ENCODE results near the gene PCNA. TPM values are rescaled to one million over a fixed set of nuclear protein-coding genes. Genes with fewer than 3 reads are reported as not detected.

PCNA gene
- total and polyA plus RNA-seq, 3 donors from 2014 or later, result 55.4 to 121 (median 65.0) TPM

DNA sequence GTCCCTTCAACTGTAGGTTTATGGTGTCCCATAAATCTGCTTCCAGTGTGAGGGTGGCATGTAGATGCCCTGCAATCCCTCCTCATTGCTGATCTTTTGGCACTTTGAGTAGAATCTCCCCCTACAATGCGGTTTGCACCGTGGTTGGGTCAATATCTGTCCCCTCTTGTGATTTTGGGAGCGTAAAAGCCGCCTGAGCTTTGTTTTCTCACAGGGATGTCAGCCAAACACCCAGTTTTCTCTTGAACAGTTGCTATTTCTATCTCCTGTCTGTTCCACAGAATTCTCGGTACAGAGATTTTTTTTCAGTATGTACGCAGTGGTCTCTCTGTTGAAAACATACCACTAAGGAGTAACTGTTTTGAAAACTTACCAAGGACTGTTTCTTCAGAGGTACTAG, 28.8 kb upstream of the PCNA start:
- peak overlapping the region in 1 of 2 donors; percentile 10 for H3K27ac ChIP-seq
- peaks cover 30% of the 10 kb centered on the region for H3K4me1 ChIP-seq
- intact Hi-C loops (cut with DNase I; ENCODE audit: low total_unique reads), result no loop called here
- no peak for TF ChIP-seq POLR2A (IDR thresholded peaks at IDR 0.05)
- TF ChIP-seq, protein P1, sequence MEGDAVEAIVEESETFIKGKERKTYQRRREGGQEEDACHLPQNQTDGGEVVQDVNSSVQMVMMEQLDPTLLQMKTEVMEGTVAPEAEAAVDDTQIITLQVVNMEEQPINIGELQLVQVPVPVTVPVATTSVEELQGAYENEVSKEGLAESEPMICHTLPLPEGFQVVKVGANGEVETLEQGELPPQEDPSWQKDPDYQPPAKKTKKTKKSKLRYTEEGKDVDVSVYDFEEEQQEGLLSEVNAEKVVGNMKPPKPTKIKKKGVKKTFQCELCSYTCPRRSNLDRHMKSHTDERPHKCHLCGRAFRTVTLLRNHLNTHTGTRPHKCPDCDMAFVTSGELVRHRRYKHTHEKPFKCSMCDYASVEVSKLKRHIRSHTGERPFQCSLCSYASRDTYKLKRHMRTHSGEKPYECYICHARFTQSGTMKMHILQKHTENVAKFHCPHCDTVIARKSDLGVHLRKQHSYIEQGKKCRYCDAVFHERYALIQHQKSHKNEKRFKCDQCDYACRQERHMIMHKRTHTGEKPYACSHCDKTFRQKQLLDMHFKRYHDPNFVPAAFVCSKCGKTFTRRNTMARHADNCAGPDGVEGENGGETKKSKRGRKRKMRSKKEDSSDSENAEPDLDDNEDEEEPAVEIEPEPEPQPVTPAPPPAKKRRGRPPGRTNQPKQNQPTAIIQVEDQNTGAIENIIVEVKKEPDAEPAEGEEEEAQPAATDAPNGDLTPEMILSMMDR (IDR thresholded peaks at IDR 0.05), result no peak
- WGBS, 2 donors, result 27 to 60% methylated on average over 6 of the region's 6 CpGs
- no peak for DNase-seq
- H3K27me3 ChIP-seq, result no peaks in the 10 kb centered on the region
- H3K36me3 ChIP-seq (ENCODE audit: low read depth, missing control alignments), result no peaks in the 10 kb centered on the region
- no peak overlapping the region for H3K4me3 ChIP-seq
- no peaks in the 10 kb centered on the region for H3K9me3 ChIP-seq

DNA sequence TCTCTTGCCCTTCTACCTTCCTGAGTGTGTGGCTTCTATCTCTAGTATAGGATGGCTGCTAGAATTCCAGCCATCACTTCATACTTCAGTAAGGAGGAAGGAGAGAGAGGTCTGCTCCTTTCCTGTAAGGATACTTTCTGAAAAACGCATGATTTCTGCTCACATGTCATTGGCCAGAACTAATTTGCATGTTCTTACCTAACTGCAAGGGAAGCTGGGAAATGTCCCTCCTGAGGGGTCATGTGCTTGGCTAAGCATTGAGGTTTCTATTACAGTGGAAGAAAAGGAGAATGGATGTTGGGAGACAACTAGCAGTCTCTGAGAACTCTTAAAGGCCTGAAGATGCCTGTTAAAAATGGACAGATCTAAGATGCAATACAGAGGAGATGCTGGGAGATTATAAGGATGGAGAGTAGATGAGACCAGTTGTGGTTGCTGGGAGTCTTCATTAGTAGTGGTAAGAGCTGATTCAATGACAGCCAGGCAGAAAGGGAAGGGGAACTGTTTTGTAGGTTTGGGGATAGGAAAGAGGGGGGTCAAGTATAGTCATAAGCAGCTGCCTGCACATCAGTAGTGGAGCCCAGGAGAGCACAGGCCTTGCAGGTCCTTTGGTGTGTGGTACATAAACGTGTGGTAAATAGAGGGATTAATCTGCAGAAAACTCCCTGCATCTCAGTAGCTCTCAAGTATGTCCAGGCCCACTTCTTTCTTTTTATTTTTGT, 27.3 kb upstream of the PCNA start:
- Histone ChIP-seq H3K4me3 (no peak overlapping the region), H3K36me3 (ENCODE audit: low read depth, missing control alignments) (no peaks in the 10 kb centered on the region), H3K4me1 (peaks cover 30% of the 10 kb centered on the region), H3K27me3 (no peaks in the 10 kb centered on the region), H3K27ac (no peak overlapping the region), H3K9me3 (no peaks in the 10 kb centered on the region)
- TF ChIP-seq POLR2A (IDR thresholded peaks at IDR 0.05), result no peak
- TF ChIP-seq, protein P1 (IDR thresholded peaks at IDR 0.05), result no peak
- DNase-seq, result no peak
- intact Hi-C loops (cut with DNase I; ENCODE audit: low total_unique reads), result no loop called here
- 75 to 79% methylated on average over 2 of the region's 2 CpGs for WGBS, 2 donors

DNA sequence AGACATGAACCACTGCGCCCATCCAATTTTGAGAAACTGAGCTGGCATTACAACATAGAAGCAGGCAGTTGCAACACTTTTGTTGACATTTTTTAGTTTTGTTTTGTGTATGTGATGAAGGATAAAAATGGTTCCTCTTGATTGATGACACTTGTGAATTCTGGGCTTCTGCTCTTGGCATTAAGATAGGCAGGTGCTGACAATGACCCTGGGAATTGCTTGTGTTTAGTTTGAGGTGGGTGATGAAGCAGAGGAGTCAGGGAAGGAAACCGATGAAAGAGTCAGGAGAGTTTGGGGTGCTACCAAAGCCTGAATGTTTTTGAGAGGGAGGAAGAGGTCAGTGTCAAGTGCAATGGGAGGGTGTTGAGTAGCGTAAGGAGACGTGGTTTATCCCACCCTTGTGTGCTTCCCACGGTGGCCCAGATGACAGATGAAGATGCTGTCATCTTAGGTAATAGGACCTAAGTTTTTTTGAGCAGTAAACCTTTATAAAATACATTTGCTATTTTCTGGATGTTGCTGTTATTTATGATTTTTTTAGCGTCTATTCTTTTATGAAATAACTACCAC, 26.4 kb upstream of the PCNA start:
- Histone ChIP-seq H3K4me3 (no peak overlapping the region), H3K27ac (no peak overlapping the region), H3K27me3 (no peaks in the 10 kb centered on the region), H3K4me1 (peaks cover 30% of the 10 kb centered on the region), H3K36me3 (ENCODE audit: low read depth, missing control alignments) (no peaks in the 10 kb centered on the region), H3K9me3 (no peaks in the 10 kb centered on the region)
- intact Hi-C loops (cut with DNase I; ENCODE audit: low total_unique reads), result no loop called here
- DNase-seq, result no peak
- 92 to 94% methylated on average over 6 of the region's 6 CpGs for WGBS, 2 donors
- TF ChIP-seq, protein P1 (IDR thresholded peaks at IDR 0.05), result no peak
- TF ChIP-seq POLR2A (IDR thresholded peaks at IDR 0.05), result no peak

DNA sequence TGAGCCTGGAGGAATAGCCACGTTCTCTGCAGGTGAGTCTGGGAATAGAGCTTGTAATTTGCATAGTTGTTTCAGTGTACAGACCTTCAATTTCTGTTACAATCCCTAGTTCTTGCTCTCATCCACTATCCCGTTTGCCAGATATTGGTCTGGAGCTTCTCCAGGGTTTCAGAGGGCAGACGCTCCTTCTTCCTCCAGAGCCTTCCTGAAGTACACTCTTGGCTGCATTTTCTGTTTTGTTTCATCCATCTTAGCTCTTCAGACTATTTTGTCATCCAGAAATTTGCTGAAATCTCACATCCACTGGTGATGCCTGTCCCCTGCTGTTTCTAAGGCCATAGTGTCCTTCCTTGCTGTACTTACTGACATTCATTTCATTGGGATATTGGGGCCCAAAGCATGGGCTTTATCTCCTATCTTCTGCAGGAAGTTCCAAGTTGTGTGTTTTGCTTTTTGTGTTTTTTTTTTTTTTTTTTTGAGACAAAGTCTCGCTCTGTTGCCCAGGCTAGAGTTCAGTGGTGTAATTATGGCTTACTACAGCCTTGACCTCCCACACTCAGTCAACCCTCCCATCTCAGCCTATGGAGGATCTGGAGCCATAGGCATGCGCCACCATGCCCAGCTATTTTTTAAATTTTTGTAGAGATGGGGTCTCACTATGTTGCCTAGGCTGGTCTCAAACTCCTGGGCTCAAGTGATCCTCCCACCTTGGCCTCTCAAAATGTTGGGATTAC, 25.8 kb upstream of the PCNA start:
- H3K36me3 ChIP-seq (ENCODE audit: low read depth, missing control alignments), result no peaks in the 10 kb centered on the region
- no peak for DNase-seq
- H3K4me1 ChIP-seq, result peaks cover 27% of the 10 kb centered on the region
- TF ChIP-seq, protein P1 (IDR thresholded peaks at IDR 0.05), result no peak
- no peak for TF ChIP-seq POLR2A (IDR thresholded peaks at IDR 0.05)
- no peak overlapping the region for H3K27ac ChIP-seq
- 56 to 62% methylated on average over 5 of the region's 5 CpGs for WGBS, 2 donors
- no peaks in the 10 kb centered on the region for H3K9me3 ChIP-seq
- intact Hi-C loops (cut with DNase I; ENCODE audit: low total_unique reads), result no loop called here
- H3K4me3 ChIP-seq, result no peak overlapping the region
- H3K27me3 ChIP-seq, result no peaks in the 10 kb centered on the region
